ENCODE results near the gene CLRN1.

The CLRN1 gene

GRCh38 chr3:150898046-150898754 lies 74.3 kb downstream of the CLRN1 start:
- no peaks in the 10 kb centered on the region for H3K36me3 ChIP-seq
- no peak overlapping the region for H3K4me3 ChIP-seq (ENCODE audit: low read depth in 1 of 2, low read length in 1 of 2)
- no peaks in the 10 kb centered on the region for H3K27me3 ChIP-seq

GRCh38 chr3:150897592-150897991 lies 74.9 kb downstream of the CLRN1 start:
- TF ChIP-seq CTCF (IDR thresholded peaks at IDR 0.05), result no peak
- H3K4me3 ChIP-seq (ENCODE audit: low read depth in 1 of 2, low read length in 1 of 2), result no peak overlapping the region
- no peaks in the 10 kb centered on the region for H3K9me3 ChIP-seq
- no peak overlapping the region for H3K27ac ChIP-seq
- H3K4me1 ChIP-seq (ENCODE audit: control insufficient read depth in 1 of 2, insufficient read depth in 1 of 2, low read depth in 1 of 2, low read length in 1 of 2), result peaks cover 16 to 33% of the 10 kb centered on the region in 2 experiments
- no peaks in the 10 kb centered on the region for H3K36me3 ChIP-seq
- no peaks in the 10 kb centered on the region for H3K27me3 ChIP-seq

More at GRCh38 chr3:150898046-150898754, 74.3 kb downstream of the CLRN1 start:
- no peak for TF ChIP-seq CTCF (IDR thresholded peaks at IDR 0.05)
- H3K4me1 ChIP-seq (ENCODE audit: control insufficient read depth in 1 of 2, insufficient read depth in 1 of 2, low read depth in 1 of 2, low read length in 1 of 2), result peaks cover 15 to 28% of the 10 kb centered on the region in 2 experiments
- no peak overlapping the region for H3K27ac ChIP-seq
- H3K9me3 ChIP-seq, result no peaks in the 10 kb centered on the region

- no peak for TF ChIP-seq CTCF (IDR thresholded peaks at IDR 0.05)
- Histone ChIP-seq H3K27me3 (no peaks in the 10 kb centered on the region), H3K36me3 (no peaks in the 10 kb centered on the region), H3K4me1 (ENCODE audit: control insufficient read depth in 1 of 2, insufficient read depth in 1 of 2, low read depth in 1 of 2, low read length in 1 of 2) (peaks cover 63 to 75% of the 10 kb centered on the region in 2 experiments), H3K27ac (peak overlapping the region; percentile 89), H3K9me3 (no peaks in the 10 kb centered on the region), H3K4me3 (ENCODE audit: low read depth in 1 of 2, low read length in 1 of 2) (peak overlapping the region; percentile 51 to 54)
These were observed 81.7 kb downstream of the CLRN1 start for GRCh38 chr3:150890831-150891230.

GRCh38 chr3:150890295-150890694 lies 82.2 kb downstream of the CLRN1 start:
- no peaks in the 10 kb centered on the region for H3K27me3 ChIP-seq
- H3K9me3 ChIP-seq, result no peaks in the 10 kb centered on the region
- no peak for TF ChIP-seq CTCF (IDR thresholded peaks at IDR 0.05)
- peak overlapping the region; percentile 51 to 54 for H3K4me3 ChIP-seq (ENCODE audit: low read depth in 1 of 2, low read length in 1 of 2)
- peak overlapping the region; percentile 89 for H3K27ac ChIP-seq
- peaks cover 68 to 81% of the 10 kb centered on the region in 2 experiments for H3K4me1 ChIP-seq (ENCODE audit: control insufficient read depth in 1 of 2, insufficient read depth in 1 of 2, low read depth in 1 of 2, low read length in 1 of 2)
- no peaks in the 10 kb centered on the region for H3K36me3 ChIP-seq

GRCh38 chr3:150889106-150889505 lies 83.4 kb downstream of the CLRN1 start:
- Histone ChIP-seq H3K27me3 (no peaks in the 10 kb centered on the region), H3K36me3 (no peaks in the 10 kb centered on the region), H3K4me3 (ENCODE audit: low read depth in 1 of 2, low read length in 1 of 2) (peak overlapping the region in 1 of 2 experiments; percentile 54), H3K9me3 (no peaks in the 10 kb centered on the region), H3K27ac (peak overlapping the region; percentile 89), H3K4me1 (ENCODE audit: control insufficient read depth in 1 of 2, insufficient read depth in 1 of 2, low read depth in 1 of 2, low read length in 1 of 2) (peaks cover 80 to 84% of the 10 kb centered on the region in 2 experiments)
- TF ChIP-seq CTCF (IDR thresholded peaks at IDR 0.05), result no peak
